ENCODE measurements around the gene QRICH1. TPM values are rescaled to one million over a fixed set of nuclear protein-coding genes. Genes with fewer than 3 reads are reported as not detected.

QRICH1 gene
- polyA plus RNA-seq, 3 donors = 78.9 to 87.3 (median 82.2) TPM

Other genes with a start within 250 kb of the QRICH1 start
- 10 to 100 TPM; 36.9 to 45.6 (median 39.1) TPM for gene PRKAR2A, start 246.2 kb downstream of the QRICH1 start, polyA plus RNA-seq (ENCODE audit: insufficient read length in 3 of 3)
- gene SLC25A20, start 195.2 kb downstream of the QRICH1 start, polyA plus RNA-seq (ENCODE audit: insufficient read length in 3 of 3) = 10 to 100 TPM; 18.2 to 21.4 (median 20.8) TPM
- gene ARIH2, start 175.2 kb downstream of the QRICH1 start, polyA plus RNA-seq (ENCODE audit: insufficient read length in 3 of 3) = 100 to 1,000 TPM in 1 of 3 donors, 10 to 100 TPM in 2; 65.3 to 111 (median 94.8) TPM
- gene P4HTM, start 103.8 kb downstream of the QRICH1 start, polyA plus RNA-seq (ENCODE audit: insufficient read length in 3 of 3) = 10 to 100 TPM; 53.3 to 55.6 (median 54.8) TPM
- gene WDR6, start 86.7 kb downstream of the QRICH1 start, polyA plus RNA-seq (ENCODE audit: insufficient read length in 3 of 3) = 100 to 1,000 TPM; 211 to 244 (median 231) TPM
- gene DALRD3, start 75.5 kb downstream of the QRICH1 start, polyA plus RNA-seq (ENCODE audit: insufficient read length in 3 of 3) = 10 to 100 TPM; 73.0 to 79.2 (median 77.4) TPM
- gene NDUFAF3, start 72.0 kb downstream of the QRICH1 start, polyA plus RNA-seq (ENCODE audit: insufficient read length in 3 of 3) = 10 to 100 TPM; 65.8 to 80.8 (median 73.7) TPM
- gene IMPDH2, start 64.7 kb downstream of the QRICH1 start, polyA plus RNA-seq (ENCODE audit: insufficient read length in 3 of 3) = 100 to 1,000 TPM; 219 to 234 (median 233) TPM
- 100 to 1,000 TPM; 310 to 324 (median 317) TPM for gene QARS1, start 10.7 kb upstream of the QRICH1 start, polyA plus RNA-seq (ENCODE audit: insufficient read length in 3 of 3)
- 10 to 100 TPM; 61.3 to 66.0 (median 61.4) TPM for gene USP19, start 26.8 kb upstream of the QRICH1 start, polyA plus RNA-seq (ENCODE audit: insufficient read length in 3 of 3)
- 100 to 1,000 TPM; 397 to 499 (median 414) TPM for gene LAMB2, start 39.0 kb upstream of the QRICH1 start, polyA plus RNA-seq (ENCODE audit: insufficient read length in 3 of 3)
- 10 to 100 TPM; 21.8 to 30.2 (median 26.8) TPM for gene CCDC71, start 72.3 kb upstream of the QRICH1 start, polyA plus RNA-seq (ENCODE audit: insufficient read length in 3 of 3)
- gene KLHDC8B, start 77.5 kb upstream of the QRICH1 start, polyA plus RNA-seq (ENCODE audit: insufficient read length in 3 of 3) = 10 to 100 TPM; 43.7 to 45.0 (median 44.1) TPM
- gene C3orf62, start 183.2 kb upstream of the QRICH1 start, polyA plus RNA-seq (ENCODE audit: insufficient read length in 3 of 3) = 10 to 100 TPM in 2 of 3 donors, 1 to 10 TPM in 1; 8.7 to 15.5 (median 14.1) TPM
- gene USP4, start 246.0 kb upstream of the QRICH1 start, polyA plus RNA-seq (ENCODE audit: insufficient read length in 3 of 3) = 10 to 100 TPM; 58.0 to 78.6 (median 65.9) TPM